Kidney (tissue), 14 donors: ENCODE data around the gene SNCAIP. TPM values are rescaled to one million over a fixed set of nuclear protein-coding genes. Genes with fewer than 3 reads are reported as not detected.

ENCODE experiments used
- DNase-seq, 5 donors: peaks; one replicate each; pipeline ENCODE4 v3.0.0-alpha.2; 2013 to 2020
- FAIRE-seq: peaks from 2 replicates; lab custom pipeline; 2012; peaks lifted over from hg19 to GRCh38; lab: Jason Lieb, UNC
- H3K27ac ChIP-seq, 2 donors: one replicate each; pipeline ENCODE4 v1.7.0; 2013; ENCODE audit warnings: low read depth in 2 of 2, low read length in 2 of 2, inconsistent platforms in 1 of 2
- H3K27me3 ChIP-seq: one replicate; pipeline ENCODE4 v1.7.1; 2013; ENCODE audit warnings: low read length, inconsistent platforms; ENCODE audit not compliant: control insufficient read depth, insufficient read depth
- H3K36me3 ChIP-seq, 3 donors: one replicate each; pipeline versions ENCODE4 v1.7.0 to v1.7.1; 2013; ENCODE audit warnings: low read length in 3 of 3, control low read depth in 1 of 3, inconsistent platforms in 1 of 3; ENCODE audit not compliant: insufficient read depth in 3 of 3, control insufficient read depth in 2 of 3
- H3K4me1 ChIP-seq, 3 donors: one replicate each; pipeline versions ENCODE4 v1.7.0 to v1.7.1; 2013; ENCODE audit warnings: low read length in 3 of 3, inconsistent platforms in 1 of 3, low read depth in 1 of 3; ENCODE audit not compliant: control insufficient read depth in 2 of 3, insufficient read depth in 2 of 3
- H3K4me3 ChIP-seq, 3 donors: one replicate each; pipeline versions ENCODE4 v1.7.0 to v1.8.1; 2013; ENCODE audit warnings: low read length in 3 of 3, control low read depth in 1 of 3, inconsistent platforms in 1 of 3
- H3K9ac ChIP-seq, 3 donors: one replicate each; pipeline versions ENCODE4 v1.7.0 to v1.7.1; 2013; ENCODE audit warnings: low read length in 3 of 3, control low read depth in 1 of 3, inconsistent platforms in 1 of 3
- H3K9me3 ChIP-seq, 3 donors: one replicate each; pipeline versions ENCODE4 v1.7.0 to v1.7.1; 2013; ENCODE audit warnings: low read length in 3 of 3, control low read depth in 1 of 3, inconsistent platforms in 1 of 3; ENCODE audit not compliant: control insufficient read depth in 2 of 3, insufficient read depth in 1 of 3
- intact Hi-C: fragments of 100-400 bp; cut with DNase I; formaldehyde crosslinking; loops from one replicate; pipeline ENCODE4 v1.11.1; 2022
- polyA plus RNA-seq: library from polyadenylated mRNA; stranded (reverse); fragments of 350-450 nt; fragmentation: Illumina TruSeq; extraction: RNeasy Lipid Tissue Mini Kit (QIAGEN cat#74804); gene quantifications from one replicate; pipeline ENCODE4 v1.2.3, GENCODE V29; 2014; ENCODE audit warnings: low read depth, low replicate concordance; ENCODE audit not compliant: insufficient read depth
- total RNA-seq: library from RNA; stranded (reverse); fragmentation: NEBNext Ultra II Directional; extraction: Animal tissue kit (Norgen Biotek cat#: 25700); gene quantifications from one replicate; pipeline ENCODE4 v1.2.1, GENCODE V29; 2021
- TF ChIP-seq, protein P1 (sequence below): IDR thresholded peaks from 3 replicates; pipeline ENCODE4 v1.5.1; 2012; ENCODE audit warnings: mild to moderate bottlenecking, moderate library complexity, borderline replicate concordance; ENCODE audit not compliant: insufficient read depth; ENCODE audit errors: extremely low read depth
- donor health status: control.
- donor health status: control.
- donor health status: control.
- donor health status: control.
- donor health status: control.
- donor health status: DM: yes; HTN: yes; CAD: no.
- donor health status: Normal renal cell carcinoma (clear cell type).

Gene SNCAIP
- total and polyA plus RNA-seq, 2 donors from 2014 or later = 0.82 to 7.8 TPM

DNA sequence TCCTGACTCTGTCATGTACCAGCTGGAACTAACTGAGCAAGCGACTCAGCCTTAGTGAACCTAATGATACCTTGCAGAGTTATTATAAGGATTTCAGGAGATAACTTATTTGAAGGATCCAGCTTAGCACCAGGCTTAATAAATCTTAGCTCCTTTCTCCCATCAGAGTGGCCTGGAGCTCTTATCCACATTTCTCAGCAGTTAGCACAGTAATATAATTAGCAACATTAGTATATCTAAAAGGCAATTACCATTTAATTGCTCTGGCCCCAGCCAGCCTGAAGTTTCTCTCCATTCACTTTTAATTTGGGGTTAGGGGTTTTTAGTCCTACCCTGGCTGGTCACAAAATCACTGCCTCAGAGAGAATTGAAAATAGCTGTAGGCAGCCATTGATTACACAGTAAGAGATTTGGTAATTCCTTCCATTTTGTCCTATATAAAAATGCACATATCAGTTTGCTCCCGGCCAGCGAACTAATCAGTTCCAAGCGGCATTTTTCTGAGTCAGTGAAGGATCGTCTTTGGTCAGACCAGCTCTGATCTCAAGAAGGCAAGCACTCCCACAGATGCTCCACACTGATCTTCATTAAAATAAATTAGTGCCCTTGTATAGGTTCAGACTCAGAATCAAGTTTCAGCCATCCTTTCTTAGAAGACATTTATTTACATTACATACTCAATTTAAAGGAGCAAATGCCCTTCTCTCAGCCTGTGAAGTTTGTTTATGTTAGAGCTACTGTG is 56.6 kb downstream of the SNCAIP start:
- H3K4me3 ChIP-seq = no peak overlapping the region
- intact Hi-C loops = no loop called here
- H3K4me1 ChIP-seq = peaks cover 0 to 4% (median 0%) of the 10 kb centered on the region in 3 donors
- no peaks in the 10 kb centered on the region for H3K27me3 ChIP-seq
- FAIRE-seq (no peak), DNase-seq (peak in 2 of 5 donors; percentile 48 to 53)
- no peak overlapping the region for H3K27ac ChIP-seq
- no peak overlapping the region for H3K9ac ChIP-seq
- TF ChIP-seq, protein P1, sequence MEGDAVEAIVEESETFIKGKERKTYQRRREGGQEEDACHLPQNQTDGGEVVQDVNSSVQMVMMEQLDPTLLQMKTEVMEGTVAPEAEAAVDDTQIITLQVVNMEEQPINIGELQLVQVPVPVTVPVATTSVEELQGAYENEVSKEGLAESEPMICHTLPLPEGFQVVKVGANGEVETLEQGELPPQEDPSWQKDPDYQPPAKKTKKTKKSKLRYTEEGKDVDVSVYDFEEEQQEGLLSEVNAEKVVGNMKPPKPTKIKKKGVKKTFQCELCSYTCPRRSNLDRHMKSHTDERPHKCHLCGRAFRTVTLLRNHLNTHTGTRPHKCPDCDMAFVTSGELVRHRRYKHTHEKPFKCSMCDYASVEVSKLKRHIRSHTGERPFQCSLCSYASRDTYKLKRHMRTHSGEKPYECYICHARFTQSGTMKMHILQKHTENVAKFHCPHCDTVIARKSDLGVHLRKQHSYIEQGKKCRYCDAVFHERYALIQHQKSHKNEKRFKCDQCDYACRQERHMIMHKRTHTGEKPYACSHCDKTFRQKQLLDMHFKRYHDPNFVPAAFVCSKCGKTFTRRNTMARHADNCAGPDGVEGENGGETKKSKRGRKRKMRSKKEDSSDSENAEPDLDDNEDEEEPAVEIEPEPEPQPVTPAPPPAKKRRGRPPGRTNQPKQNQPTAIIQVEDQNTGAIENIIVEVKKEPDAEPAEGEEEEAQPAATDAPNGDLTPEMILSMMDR = no peak
- no peaks in the 10 kb centered on the region for H3K9me3 ChIP-seq
- H3K36me3 ChIP-seq = no peaks in the 10 kb centered on the region

DNA sequence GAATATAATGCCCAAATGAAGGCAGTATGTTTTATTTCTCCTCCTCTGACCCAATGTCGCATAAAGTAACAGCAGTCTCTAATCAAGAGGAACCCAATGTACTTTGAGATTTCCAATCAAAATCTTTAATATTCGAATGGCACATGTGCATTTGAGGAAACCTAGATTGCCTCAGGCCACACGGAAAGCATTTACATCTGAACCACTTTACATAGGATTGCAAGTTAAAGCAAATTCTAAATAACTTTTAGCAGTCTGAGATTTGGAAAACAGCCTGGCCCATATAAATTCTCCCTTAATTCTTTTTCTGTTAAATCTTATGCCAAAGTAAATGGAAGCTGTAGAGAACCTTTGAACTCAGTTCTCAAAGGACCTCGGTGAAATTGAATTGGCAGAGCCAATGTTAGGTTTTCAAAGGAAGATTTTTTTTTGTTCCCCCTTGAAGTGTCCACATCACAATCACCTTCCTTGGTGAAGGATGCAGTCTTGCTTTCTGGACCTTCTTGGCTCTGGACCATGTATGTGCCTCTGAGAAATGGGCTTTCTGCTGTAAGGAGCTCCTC is 57.3 kb downstream of the SNCAIP start:
- H3K9me3 ChIP-seq = no peaks in the 10 kb centered on the region
- H3K9ac ChIP-seq = no peak overlapping the region
- TF ChIP-seq, protein P1 = no peak
- H3K27ac ChIP-seq = no peak overlapping the region
- H3K36me3 ChIP-seq = no peaks in the 10 kb centered on the region
- H3K27me3 ChIP-seq = no peaks in the 10 kb centered on the region
- intact Hi-C loops = no loop called here
- DNase-seq (peak in 2 of 5 donors; percentile 52 to 66), FAIRE-seq (no peak)
- no peak overlapping the region for H3K4me3 ChIP-seq
- H3K4me1 ChIP-seq = peaks cover 0 to 4% (median 0%) of the 10 kb centered on the region in 3 donors

DNA sequence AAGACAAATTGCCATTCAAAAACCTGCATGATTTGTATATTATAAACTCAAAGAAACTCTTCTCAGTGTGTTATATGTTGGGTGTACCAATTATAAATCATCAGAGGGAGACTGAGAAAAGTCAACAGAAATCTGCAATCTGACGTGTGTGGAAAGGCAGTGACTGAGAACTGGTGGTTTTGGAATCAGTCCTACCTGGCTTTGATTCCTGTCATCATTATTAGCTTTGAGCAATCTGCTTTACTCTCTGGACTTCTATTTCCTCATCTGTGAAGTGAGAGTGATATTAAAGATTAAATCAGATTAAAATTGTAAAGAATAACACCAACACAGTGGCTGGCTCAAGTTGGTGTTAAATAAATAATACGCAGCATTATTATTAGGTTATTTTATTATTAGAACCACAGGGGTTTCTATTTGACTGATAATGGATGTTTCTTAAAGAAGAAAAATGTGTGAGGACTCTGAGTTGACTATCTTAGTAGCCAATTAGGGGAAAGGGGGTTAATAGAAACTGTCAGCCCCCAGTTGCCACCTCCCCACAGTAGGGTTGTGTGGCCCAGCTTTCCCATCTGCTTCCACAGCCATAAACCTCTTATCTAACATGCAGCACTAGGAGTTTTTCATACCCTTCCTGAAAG is 59.6 kb downstream of the SNCAIP start:
- no peak for FAIRE-seq
- TF ChIP-seq, protein P1 = no peak
- H3K4me1 ChIP-seq = peaks cover 0 to 4% (median 0%) of the 10 kb centered on the region in 3 donors

More for the DNA sequence above, 59.6 kb downstream of the SNCAIP start:
- intact Hi-C loops = no loop called here
- no peak overlapping the region for H3K4me3 ChIP-seq
- DNase-seq = no peak
- no peaks in the 10 kb centered on the region for H3K9me3 ChIP-seq
- H3K27ac ChIP-seq = no peak overlapping the region
- H3K27me3 ChIP-seq = no peaks in the 10 kb centered on the region
- H3K9ac ChIP-seq = no peak overlapping the region
- no peaks in the 10 kb centered on the region for H3K36me3 ChIP-seq
